ENCODE data around the gene PMIS2. TPM values are rescaled to one million over a fixed set of nuclear protein-coding genes. Genes with fewer than 3 reads are reported as not detected.
A peak's percentile ranks its signal among the peaks of the same experiment; 100 is the strongest.

Gene PMIS2
- total RNA-seq, 2 experiments from 2014 or later, result not detected

GRCh38 chr19:35609851-35610353 is 23.9 kb downstream of the PMIS2 start:
- POLR2A ChIA-PET, result interaction anchor here (1.2 to 1.6 kb wide), 6 partner anchors 14 to 147 kb away, joined by 3 to 6 read pairs (median 4); partner anchors contain the start of gene COX6B1

GRCh38 chr19:35612224-35612558 is 26.2 kb downstream of the PMIS2 start:
- ChIA-PET CTCF (interaction anchor here (1.3 to 1.9 kb wide), 4 partner anchors 25 to 64 kb away, joined by 5 to 11 read pairs (median 7); partner anchors contain the start of gene COX6B1), POLR2A (interaction anchor here (1.0 to 3.4 kb wide), 10 partner anchors 10 to 100 kb away, joined by 3 to 24 read pairs (median 6); partner anchors contain the start of genes COX6B1 and RBM42)
- H3K27me3 Mint-ChIP-seq, result no peaks in the 10 kb centered on the region
- peak overlapping the region; percentile 86 for H3K27ac Mint-ChIP-seq
- peaks cover 11% of the 10 kb centered on the region for H3K9me3 Mint-ChIP-seq
- peaks cover 49% of the 10 kb centered on the region for H3K4me1 Mint-ChIP-seq
- DNase-seq, result no peak
- H3K36me3 Mint-ChIP-seq (ENCODE audit: low read depth), result peaks cover 27% of the 10 kb centered on the region
- H3K4me3 Mint-ChIP-seq, result peak overlapping the region; percentile 84

More at GRCh38 chr19:35609851-35610353, 23.9 kb downstream of the PMIS2 start:
- CTCF ChIA-PET, result interaction anchor here (1.1 to 3.0 kb wide), 5 partner anchors 18 to 468 kb away, joined by 3 to 13 read pairs (median 5); partner anchors contain the start of gene COX6B1
- Mint-ChIP-seq H3K27me3 (no peaks in the 10 kb centered on the region), H3K4me1 (peaks cover 49% of the 10 kb centered on the region), H3K36me3 (ENCODE audit: low read depth) (peaks cover 18% of the 10 kb centered on the region), H3K9me3 (peaks cover 18% of the 10 kb centered on the region), H3K27ac (peak overlapping the region; percentile 89), H3K4me3 (peak overlapping the region; percentile 54)
- DNase-seq, result peak; percentile 68

GRCh38 chr19:35612559-35613321 is 26.8 kb downstream of the PMIS2 start, which contains the start of gene HAUS5:
Gene HAUS5, plus strand, starts transcription at chr19:35612735. Its CDS starts 60 bp downstream, at chr19:35612795.
- H3K4me3 Mint-ChIP-seq, result peak within 1 kb of the TSS; percentile 84
- POLR2A ChIA-PET, result interaction anchor here (0.9 to 3.4 kb wide), 13 partner anchors 10 to 106 kb away, joined by 3 to 24 read pairs (median 5); partner anchors contain the start of genes COX6B1 and RBM42
- CTCF ChIA-PET, result interaction anchor here (0.6 to 1.9 kb wide), 6 partner anchors 24 to 1043 kb away, joined by 3 to 11 read pairs (median 6); partner anchors contain the start of gene COX6B1
- peaks cover 7% of the 10 kb centered on the region for H3K9me3 Mint-ChIP-seq
- H3K27me3 Mint-ChIP-seq, result no peaks in the 10 kb centered on the region
- peaks cover 49% of the 10 kb centered on the region for H3K4me1 Mint-ChIP-seq
- DNase-seq, result peak; percentile 97
- H3K36me3 Mint-ChIP-seq (ENCODE audit: low read depth), result peaks cover 24% of the 10 kb centered on the region
- peak within 1 kb of the TSS; percentile 86 for H3K27ac Mint-ChIP-seq

- Mint-ChIP-seq H3K9me3 (peaks cover 2% of the 10 kb centered on the region), H3K4me1 (peaks cover 45% of the 10 kb centered on the region), H3K27ac (peak overlapping the region; percentile 86), H3K4me3 (peak overlapping the region; percentile 84), H3K36me3 (ENCODE audit: low read depth) (peaks cover 19% of the 10 kb centered on the region), H3K27me3 (no peaks in the 10 kb centered on the region)
- POLR2A ChIA-PET, result interaction anchor here (1.1 to 3.4 kb wide), 10 partner anchors 9 to 105 kb away, joined by 3 to 24 read pairs (median 6); partner anchors contain the start of genes COX6B1 and RBM42
- CTCF ChIA-PET, result interaction anchor here (1.1 to 1.9 kb wide), 4 partner anchors 30 to 103 kb away, joined by 3 to 11 read pairs (median 6); partner anchors contain the start of gene COX6B1
- no peak for DNase-seq
Measured at GRCh38 chr19:35613574-35613973, 27.6 kb downstream of the PMIS2 start.

GRCh38 chr19:35615036-35615435 is 29.1 kb downstream of the PMIS2 start:
- H3K4me3 Mint-ChIP-seq, result no peak overlapping the region
- no peaks in the 10 kb centered on the region for H3K27me3 Mint-ChIP-seq
- peaks cover 20% of the 10 kb centered on the region for H3K36me3 Mint-ChIP-seq (ENCODE audit: low read depth)
- no peak overlapping the region for H3K27ac Mint-ChIP-seq
- no peak for DNase-seq
- H3K9me3 Mint-ChIP-seq, result no peaks in the 10 kb centered on the region
- CTCF ChIA-PET, result no interaction called here
- POLR2A ChIA-PET, result interaction anchor here (1.2 kb wide), 1 partner anchor 9 kb away, joined by 3 read pairs; no protein-coding TSS in a partner anchor
- H3K4me1 Mint-ChIP-seq, result peaks cover 33% of the 10 kb centered on the region

- H3K9me3 Mint-ChIP-seq, result no peaks in the 10 kb centered on the region
- POLR2A ChIA-PET, result no interaction called here
- H3K4me3 Mint-ChIP-seq, result no peak overlapping the region
- no peak for DNase-seq
- H3K36me3 Mint-ChIP-seq (ENCODE audit: low read depth), result peaks cover 34% of the 10 kb centered on the region
- H3K4me1 Mint-ChIP-seq, result peaks cover 5% of the 10 kb centered on the region
- no peaks in the 10 kb centered on the region for H3K27me3 Mint-ChIP-seq
- CTCF ChIA-PET, result interaction anchor here (0.5 kb wide), 1 partner anchor 103 kb away, joined by 3 read pairs; no protein-coding TSS in a partner anchor
- H3K27ac Mint-ChIP-seq, result no peak overlapping the region
Measured at GRCh38 chr19:35618857-35619256, 32.9 kb downstream of the PMIS2 start.

GRCh38 chr19:35619290-35619923 is 33.4 kb downstream of the PMIS2 start:
- no peaks in the 10 kb centered on the region for H3K27me3 Mint-ChIP-seq
- H3K4me3 Mint-ChIP-seq, result no peak overlapping the region
- H3K36me3 Mint-ChIP-seq (ENCODE audit: low read depth), result peaks cover 34% of the 10 kb centered on the region
- H3K27ac Mint-ChIP-seq, result no peak overlapping the region
- DNase-seq, result no peak
- ChIA-PET POLR2A (no interaction called here), CTCF (interaction anchor here (0.5 kb wide), 1 partner anchor 103 kb away, joined by 3 read pairs; no protein-coding TSS in a partner anchor)
- peaks cover 3% of the 10 kb centered on the region for H3K4me1 Mint-ChIP-seq
- no peaks in the 10 kb centered on the region for H3K9me3 Mint-ChIP-seq

GRCh38 chr19:35620001-35620400 is 34.0 kb downstream of the PMIS2 start:
- Mint-ChIP-seq H3K4me3 (no peak overlapping the region), H3K27me3 (no peaks in the 10 kb centered on the region), H3K27ac (no peak overlapping the region), H3K4me1 (no peaks in the 10 kb centered on the region), H3K9me3 (no peaks in the 10 kb centered on the region), H3K36me3 (ENCODE audit: low read depth) (peaks cover 29% of the 10 kb centered on the region)
- ChIA-PET POLR2A (interaction anchor here (4.5 kb wide), 1 partner anchor 7 kb away, joined by 24 read pairs; the partner anchor contains the start of gene HAUS5), CTCF (no interaction called here)
- DNase-seq, result no peak

- no peaks in the 10 kb centered on the region for H3K9me3 Mint-ChIP-seq
- peaks cover 2% of the 10 kb centered on the region for H3K4me1 Mint-ChIP-seq
- no peak overlapping the region for H3K27ac Mint-ChIP-seq
- CTCF ChIA-PET, result no interaction called here
- H3K36me3 Mint-ChIP-seq (ENCODE audit: low read depth), result peaks cover 21% of the 10 kb centered on the region
- DNase-seq, result no peak
- POLR2A ChIA-PET, result interaction anchor here (1.2 to 4.5 kb wide), 2 partner anchors 9 to 22 kb away, joined by 4 to 24 read pairs; partner anchors contain the start of gene HAUS5
- H3K27me3 Mint-ChIP-seq, result no peaks in the 10 kb centered on the region
- no peak overlapping the region for H3K4me3 Mint-ChIP-seq
Measured at GRCh38 chr19:35621708-35622107, 35.7 kb downstream of the PMIS2 start.

GRCh38 chr19:35622750-35623149 is 36.8 kb downstream of the PMIS2 start:
- no peak for DNase-seq
- Mint-ChIP-seq H3K4me1 (peaks cover 2% of the 10 kb centered on the region), H3K36me3 (ENCODE audit: low read depth) (peaks cover 21% of the 10 kb centered on the region), H3K27me3 (no peaks in the 10 kb centered on the region), H3K9me3 (no peaks in the 10 kb centered on the region), H3K4me3 (no peak overlapping the region), H3K27ac (no peak overlapping the region)
- CTCF ChIA-PET, result no interaction called here
- POLR2A ChIA-PET, result interaction anchor here (1.2 to 4.5 kb wide), 2 partner anchors 10 to 21 kb away, joined by 4 to 24 read pairs; partner anchors contain the start of gene HAUS5

GRCh38 chr19:35623327-35624010 is 37.5 kb downstream of the PMIS2 start:
- no peak overlapping the region for H3K4me3 Mint-ChIP-seq
- CTCF ChIA-PET, result no interaction called here
- H3K4me1 Mint-ChIP-seq, result peaks cover 5% of the 10 kb centered on the region
- H3K27me3 Mint-ChIP-seq, result no peaks in the 10 kb centered on the region
- no peaks in the 10 kb centered on the region for H3K9me3 Mint-ChIP-seq
- no peak for DNase-seq
- peaks cover 21% of the 10 kb centered on the region for H3K36me3 Mint-ChIP-seq (ENCODE audit: low read depth)
- POLR2A ChIA-PET, result interaction anchor here (0.8 to 4.5 kb wide), 4 partner anchors 8 to 14 kb away, joined by 3 to 24 read pairs (median 4); partner anchors contain the start of gene HAUS5
- no peak overlapping the region for H3K27ac Mint-ChIP-seq

GRCh38 chr19:35628264-35628564 is 42.2 kb downstream of the PMIS2 start:
- H3K27ac Mint-ChIP-seq, result peak overlapping the region; percentile 98
- no peaks in the 10 kb centered on the region for H3K9me3 Mint-ChIP-seq
- H3K4me3 Mint-ChIP-seq, result peak overlapping the region; percentile 100
- no peak for DNase-seq
- H3K4me1 Mint-ChIP-seq, result peaks cover 21% of the 10 kb centered on the region
- no peaks in the 10 kb centered on the region for H3K27me3 Mint-ChIP-seq
- H3K36me3 Mint-ChIP-seq (ENCODE audit: low read depth), result peaks cover 32% of the 10 kb centered on the region
- ChIA-PET CTCF (no interaction called here), POLR2A (interaction anchor here (0.7 to 2.6 kb wide), 4 partner anchors 12 to 42 kb away, joined by 3 to 7 read pairs (median 4); partner anchors contain the start of gene HAUS5)

Measured in activated CD4-positive, alpha-beta memory T cell treated with anti-CD3 and anti-CD28 coated beads, Interleukin-2, amount 10 ng/mL, durations not matched to agents 7 days and 5 days (primary cell).